GM06990 (cell line): ENCODE measurements around the gene ASAP3.
"Not testable (repeated sequence)": the region's sequence is repeated elsewhere in the genome, so short reads cannot be mapped to it uniquely, and the experiment has no call there.

ENCODE experiments used
- DNase-seq: peaks from one replicate; pipeline ENCODE4 v3.0.0-alpha.2; 2011; ENCODE audit not compliant: insufficient read length; ENCODE audit errors: extremely low read depth
- H3K27me3 ChIP-seq: replicated peaks from 2 replicates; pipeline ENCODE4 v1.6.0; 2011; ENCODE audit warnings: low read length; ENCODE audit not compliant: control insufficient read depth, insufficient read depth
- H3K36me3 ChIP-seq: 2 replicates; pipeline ENCODE4 v1.5.1; 2011; ENCODE audit warnings: low read length; ENCODE audit not compliant: control insufficient read depth, insufficient read depth
- H3K4me3 ChIP-seq: replicated peaks from 2 replicates; pipeline ENCODE4 v1.5.1; 2011; ENCODE audit warnings: low read depth, mild to moderate bottlenecking, control low read depth, low read length
- CTCF ChIP-seq: IDR thresholded peaks from 2 replicates; pipeline ENCODE4 v1.5.1; 2011; ENCODE audit warnings: low read length, control low read depth, mild to moderate bottlenecking, inconsistent platforms; ENCODE audit not compliant: insufficient read depth, poor library complexity, severe bottlenecking

Gene ASAP3

GRCh38 chr1:23505851-23506250 is 21.9 kb upstream of the ASAP3 start:
- Histone ChIP-seq H3K4me3 (no peak overlapping the region), H3K27me3 (no peaks in the 10 kb centered on the region), H3K36me3 (peaks cover 9% of the 10 kb centered on the region)
- TF ChIP-seq CTCF: no peak
- no peak for DNase-seq

- not testable (repeated sequence) for H3K36me3 ChIP-seq, H3K4me3 ChIP-seq, H3K27me3 ChIP-seq, DNase-seq
These were observed 20.2 kb upstream of the ASAP3 start for GRCh38 chr1:23504156-23504555.

- H3K4me3 ChIP-seq: no peak overlapping the region
- TF ChIP-seq CTCF: no peak
- no peaks in the 10 kb centered on the region; the same call in 1 of the 2 replicates for H3K36me3 ChIP-seq
- no peak for DNase-seq
- H3K27me3 ChIP-seq: no peaks in the 10 kb centered on the region
These were observed 19.0 kb upstream of the ASAP3 start for GRCh38 chr1:23502951-23503350.

GRCh38 chr1:23500466-23500865 is 16.5 kb upstream of the ASAP3 start:
- H3K36me3 ChIP-seq: no peaks in the 10 kb centered on the region
- no peak for DNase-seq
- H3K4me3 ChIP-seq: no peak overlapping the region
- no peaks in the 10 kb centered on the region for H3K27me3 ChIP-seq
- no peak for TF ChIP-seq CTCF

- H3K27me3 ChIP-seq: no peaks in the 10 kb centered on the region
- no peak overlapping the region for H3K4me3 ChIP-seq
- DNase-seq: no peak
- TF ChIP-seq CTCF: no peak
- H3K36me3 ChIP-seq: no peaks in the 10 kb centered on the region
These were observed 13.9 kb upstream of the ASAP3 start for GRCh38 chr1:23497777-23498439.

- no peak overlapping the region for H3K4me3 ChIP-seq
- no peak for DNase-seq
- H3K36me3 ChIP-seq: no peaks in the 10 kb centered on the region
- no peak for TF ChIP-seq CTCF
- no peaks in the 10 kb centered on the region for H3K27me3 ChIP-seq
These were observed 12.7 kb upstream of the ASAP3 start for GRCh38 chr1:23496490-23497181.

- DNase-seq, H3K4me3 ChIP-seq, H3K36me3 ChIP-seq, H3K27me3 ChIP-seq: not testable (repeated sequence)
These were observed 10.9 kb upstream of the ASAP3 start for GRCh38 chr1:23494836-23495235.

- not testable (repeated sequence) for DNase-seq, H3K36me3 ChIP-seq, H3K27me3 ChIP-seq, H3K4me3 ChIP-seq
These were observed 8.8 kb upstream of the ASAP3 start for GRCh38 chr1:23492776-23493175.
